Astrocyte (in vitro differentiated cells and primary cell): ENCODE results near the gene C10orf105. TPM values are rescaled to one million over a fixed set of nuclear protein-coding genes. Genes with fewer than 3 reads are reported as not detected.

ENCODE experiments used
- DNase-seq: peaks from one replicate; pipeline ENCODE4 v3.0.0-alpha.2; 2010; ENCODE audit warnings: low read depth
- FAIRE-seq: peaks from 2 replicates; lab custom pipeline; 2011; peaks lifted over from hg19 to GRCh38; lab: Jason Lieb, UNC
- H2AFZ ChIP-seq: 2 replicates; pipeline ENCODE4 v1.6.0; 2012; ENCODE audit warnings: low read depth, low read length, inconsistent platforms
- H3K27ac ChIP-seq: 2 replicates; pipeline ENCODE4 v1.5.1; 2011; ENCODE audit warnings: low read depth, low read length, inconsistent platforms
- H3K27me3 ChIP-seq: 2 replicates; pipeline ENCODE4 v1.6.0; 2011; ENCODE audit warnings: low read length, inconsistent platforms; ENCODE audit not compliant: insufficient read depth
- H3K36me3 ChIP-seq: 2 replicates; pipeline ENCODE4 v1.5.1; 2011; ENCODE audit warnings: low read length, inconsistent platforms; ENCODE audit not compliant: insufficient read depth
- H3K4me1 ChIP-seq: 2 replicates; pipeline ENCODE4 v1.5.1; 2011; ENCODE audit warnings: low read length, inconsistent platforms; ENCODE audit not compliant: insufficient read depth
- H3K4me2 ChIP-seq: 2 replicates; pipeline ENCODE4 v1.6.0; 2012; ENCODE audit warnings: low read length, inconsistent platforms
- H3K4me3 ChIP-seq: 2 replicates; pipeline ENCODE4 v1.5.1; 2011; ENCODE audit warnings: low read depth, mild to moderate bottlenecking, low read length, inconsistent platforms; ENCODE audit not compliant: insufficient read depth
- H3K79me2 ChIP-seq: 2 replicates; pipeline ENCODE4 v1.6.0; 2012; ENCODE audit warnings: mild to moderate bottlenecking, low read length, inconsistent platforms; ENCODE audit not compliant: insufficient read depth
- H3K9ac ChIP-seq: 2 replicates; pipeline ENCODE4 v1.6.0; 2012; ENCODE audit warnings: mild to moderate bottlenecking, low read length, inconsistent platforms
- H3K9me3 ChIP-seq: 2 replicates; pipeline ENCODE4 v1.5.1; 2012; ENCODE audit warnings: low read depth, mild to moderate bottlenecking, low read length, inconsistent platforms; ENCODE audit not compliant: insufficient read depth
- H4K20me1 ChIP-seq: 2 replicates; pipeline ENCODE4 v1.6.0; 2012; ENCODE audit warnings: low read length, inconsistent platforms; ENCODE audit not compliant: insufficient read depth
- H3K27ac Mint-ChIP-seq: one replicate; pipeline ENCODE4 v1.8.0; 2021; ENCODE audit warnings: mild to moderate bottlenecking, mixed read lengths; ENCODE audit not compliant: unreplicated experiment
- H3K27me3 Mint-ChIP-seq: one replicate; pipeline ENCODE4 v1.8.0; 2021; ENCODE audit warnings: low read depth, mixed read lengths; ENCODE audit not compliant: unreplicated experiment
- H3K36me3 Mint-ChIP-seq: one replicate; pipeline ENCODE4 v1.8.0; 2021; ENCODE audit warnings: low read depth, mixed read lengths; ENCODE audit not compliant: unreplicated experiment
- H3K4me1 Mint-ChIP-seq: one replicate; pipeline ENCODE4 v1.8.0; 2021; ENCODE audit warnings: low read depth, mixed read lengths; ENCODE audit not compliant: unreplicated experiment
- H3K4me3 Mint-ChIP-seq: one replicate; pipeline ENCODE4 v1.8.0; 2021; ENCODE audit warnings: mild to moderate bottlenecking, moderate library complexity, mixed read lengths; ENCODE audit not compliant: unreplicated experiment
- H3K9me3 Mint-ChIP-seq: one replicate; pipeline ENCODE4 v1.8.0; 2021; ENCODE audit warnings: mild to moderate bottlenecking, mixed read lengths; ENCODE audit not compliant: unreplicated experiment
- EZH2 ChIP-seq: IDR thresholded peaks from 2 replicates; pipeline ENCODE4 v1.6.1; 2012; ENCODE audit warnings: mild to moderate bottlenecking, low read length, inconsistent platforms; ENCODE audit not compliant: insufficient read depth
- total RNA-seq: library from RNA; stranded (reverse); gene quantifications from 2 replicates; pipeline ENCODE4 v1.2.1, GENCODE V29; 2021
- TF ChIP-seq, protein P1 (sequence below): IDR thresholded peaks from 2 replicates; pipeline ENCODE4 v1.5.1; 2011; ENCODE audit warnings: low read depth, mild to moderate bottlenecking, inconsistent platforms, low read length, moderate library complexity; ENCODE audit not compliant: insufficient read depth

C10orf105 gene
- total RNA-seq, 1 donor from 2014 or later: not detected

DNA sequence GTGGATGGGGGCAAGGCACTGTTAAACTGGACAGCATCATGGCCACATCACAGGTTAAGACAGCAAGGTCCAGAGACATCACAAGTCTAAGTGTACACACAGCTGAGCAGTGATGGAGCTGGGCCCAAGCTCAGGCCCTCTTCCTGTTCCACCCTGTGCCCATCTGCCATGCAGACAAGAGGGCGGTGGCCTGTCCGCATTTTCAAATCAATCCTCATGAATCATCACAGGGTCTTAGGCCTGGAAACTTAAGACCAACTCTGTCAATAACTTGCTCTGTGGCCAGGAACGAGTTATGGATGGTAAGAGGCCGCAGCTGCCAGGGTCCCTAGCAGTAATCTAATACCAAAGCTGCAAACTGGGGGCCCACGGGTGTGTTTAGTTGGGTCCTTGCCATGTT, 3.2 kb downstream of the C10orf105 start:
- Histone ChIP-seq H4K20me1 (no peaks in the 10 kb centered on the region), H3K4me2 (no peak overlapping the region), H3K4me3 (no peak overlapping the region), H3K27me3 (peaks cover 8% of the 10 kb centered on the region), H3K9me3 (no peaks in the 10 kb centered on the region), H3K36me3 (no peaks in the 10 kb centered on the region), H3K27ac (no peak overlapping the region), H3K4me1 (peaks cover 7% of the 10 kb centered on the region), H3K79me2 (no peaks in the 10 kb centered on the region), H3K9ac (no peak overlapping the region), H2AFZ (no peak overlapping the region)
- Mint-ChIP-seq H3K27me3 (peaks cover 39% of the 10 kb centered on the region), H3K4me1 (peaks cover 6% of the 10 kb centered on the region), H3K27ac (no peak overlapping the region), H3K4me3 (no peak overlapping the region), H3K9me3 (peaks cover 2% of the 10 kb centered on the region), H3K36me3 (no peaks in the 10 kb centered on the region)
- DNase-seq: no peak
- TF ChIP-seq, protein P1, sequence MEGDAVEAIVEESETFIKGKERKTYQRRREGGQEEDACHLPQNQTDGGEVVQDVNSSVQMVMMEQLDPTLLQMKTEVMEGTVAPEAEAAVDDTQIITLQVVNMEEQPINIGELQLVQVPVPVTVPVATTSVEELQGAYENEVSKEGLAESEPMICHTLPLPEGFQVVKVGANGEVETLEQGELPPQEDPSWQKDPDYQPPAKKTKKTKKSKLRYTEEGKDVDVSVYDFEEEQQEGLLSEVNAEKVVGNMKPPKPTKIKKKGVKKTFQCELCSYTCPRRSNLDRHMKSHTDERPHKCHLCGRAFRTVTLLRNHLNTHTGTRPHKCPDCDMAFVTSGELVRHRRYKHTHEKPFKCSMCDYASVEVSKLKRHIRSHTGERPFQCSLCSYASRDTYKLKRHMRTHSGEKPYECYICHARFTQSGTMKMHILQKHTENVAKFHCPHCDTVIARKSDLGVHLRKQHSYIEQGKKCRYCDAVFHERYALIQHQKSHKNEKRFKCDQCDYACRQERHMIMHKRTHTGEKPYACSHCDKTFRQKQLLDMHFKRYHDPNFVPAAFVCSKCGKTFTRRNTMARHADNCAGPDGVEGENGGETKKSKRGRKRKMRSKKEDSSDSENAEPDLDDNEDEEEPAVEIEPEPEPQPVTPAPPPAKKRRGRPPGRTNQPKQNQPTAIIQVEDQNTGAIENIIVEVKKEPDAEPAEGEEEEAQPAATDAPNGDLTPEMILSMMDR: no peak
- no peak for TF ChIP-seq EZH2
- no peak for FAIRE-seq

DNA sequence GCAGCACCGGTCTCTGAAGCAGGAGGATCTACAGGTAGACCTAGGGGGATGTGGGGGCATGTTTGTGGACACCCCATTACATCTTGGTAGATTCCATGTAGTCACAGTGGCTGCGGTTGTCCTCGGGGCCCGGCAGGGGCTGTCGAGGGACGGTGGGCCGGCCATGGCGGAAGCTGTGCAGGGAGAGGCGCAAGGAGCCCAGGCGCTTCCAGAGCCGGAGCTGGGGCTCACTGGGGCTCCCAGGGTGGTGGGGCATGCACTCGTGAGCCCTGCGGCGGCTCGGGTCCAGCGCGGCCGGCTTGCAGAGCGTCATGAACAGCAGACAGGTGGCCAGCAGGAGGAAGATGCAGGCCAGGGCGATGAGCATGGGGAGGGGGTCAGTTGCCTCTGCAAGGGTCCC, 3.7 kb downstream of the C10orf105 start:
- H3K4me3 Mint-ChIP-seq: no peak overlapping the region
- H3K4me3 ChIP-seq: no peak overlapping the region
- TF ChIP-seq, protein P1: no peak
- TF ChIP-seq EZH2: no peak
- H3K27ac ChIP-seq: no peak overlapping the region
- H3K27me3 ChIP-seq: peaks cover 6% of the 10 kb centered on the region
- no peak overlapping the region for H2AFZ ChIP-seq
- H3K79me2 ChIP-seq: no peaks in the 10 kb centered on the region
- no peak overlapping the region for H3K27ac Mint-ChIP-seq
- no peaks in the 10 kb centered on the region for H4K20me1 ChIP-seq
- no peaks in the 10 kb centered on the region for H3K36me3 Mint-ChIP-seq
- no peak for FAIRE-seq
- H3K4me1 Mint-ChIP-seq: peaks cover 6% of the 10 kb centered on the region
- no peak overlapping the region for H3K9ac ChIP-seq
- H3K9me3 Mint-ChIP-seq: peaks cover 2% of the 10 kb centered on the region
- peaks cover 7% of the 10 kb centered on the region for H3K4me1 ChIP-seq
- peaks cover 36% of the 10 kb centered on the region for H3K27me3 Mint-ChIP-seq
- no peak overlapping the region for H3K4me2 ChIP-seq
- no peak for DNase-seq
- no peaks in the 10 kb centered on the region for H3K36me3 ChIP-seq
- no peaks in the 10 kb centered on the region for H3K9me3 ChIP-seq

GRCh38 chr10:71715026-71715425, 4.6 kb downstream of the C10orf105 start:
- Histone ChIP-seq H4K20me1 (no peaks in the 10 kb centered on the region), H3K79me2 (no peaks in the 10 kb centered on the region), H2AFZ (no peak overlapping the region), H3K4me2 (no peak overlapping the region), H3K9me3 (no peaks in the 10 kb centered on the region), H3K4me1 (peaks cover 7% of the 10 kb centered on the region), H3K4me3 (no peak overlapping the region), H3K36me3 (no peaks in the 10 kb centered on the region), H3K27ac (no peak overlapping the region), H3K9ac (no peak overlapping the region), H3K27me3 (no peaks in the 10 kb centered on the region)
- Mint-ChIP-seq H3K27me3 (peaks cover 29% of the 10 kb centered on the region), H3K27ac (no peak overlapping the region), H3K36me3 (no peaks in the 10 kb centered on the region), H3K4me3 (no peak overlapping the region), H3K4me1 (peaks cover 6% of the 10 kb centered on the region), H3K9me3 (peaks cover 2% of the 10 kb centered on the region)
- no peak for TF ChIP-seq EZH2
- DNase-seq (no peak), FAIRE-seq (no peak)
